ENCODE measurements around the gene DCAF7. TPM values are rescaled to one million over a fixed set of nuclear protein-coding genes. Genes with fewer than 3 reads are reported as not detected.

Gene DCAF7
- polyA plus RNA-seq, 3 donors, result 41.9 to 89.4 (median 58.1) TPM

- peaks cover 4% of the 10 kb centered on the region for H3K4me1 Mint-ChIP-seq
- H4K20me1 ChIP-seq (ENCODE audit: insufficient read depth, low read length), result no peaks in the 10 kb centered on the region
- peak overlapping the region in 1 of 7 donors; percentile 55 for H3K27ac Mint-ChIP-seq
- no peaks in the 10 kb centered on the region for H3K4me1 ChIP-seq (ENCODE audit: control insufficient read depth in 1 of 2, insufficient read depth in 2 of 2, low read length in 2 of 2)
- H3K27me3 Mint-ChIP-seq (ENCODE audit: low read depth in 3 of 3), result peaks cover 23 to 29% (median 24%) of the 10 kb centered on the region in 3 donors
- H3K9me3 Mint-ChIP-seq, result peaks cover 0 to 2% (median 0%) of the 10 kb centered on the region in 7 donors
- peaks cover 0 to 7% of the 10 kb centered on the region in 2 donors for H3K9me3 ChIP-seq (replicated peaks in 1 of 2; ENCODE audit: control insufficient read depth in 1 of 2, insufficient read depth in 1 of 2, low read length in 2 of 2)
- no peak overlapping the region for H3K4me2 ChIP-seq (replicated peaks; ENCODE audit: extremely low read depth, low read length, poor library complexity, severe bottlenecking)
- no peak overlapping the region for H3K4me3 ChIP-seq (replicated peaks in 1 of 3; ENCODE audit: low read depth in 2 of 3, low read length in 3 of 3)
- WGBS (ENCODE audit: insufficient coverage), result 95% methylated on average over 17 of the region's 17 CpGs
- no peak overlapping the region for H3K4me3 Mint-ChIP-seq
- peaks cover 8 to 23% of the 10 kb centered on the region in 2 donors for H3K27me3 ChIP-seq (ENCODE audit: control insufficient read depth in 2 of 2, insufficient read depth in 2 of 2, low read length in 2 of 2)
- TF ChIP-seq, protein P1, sequence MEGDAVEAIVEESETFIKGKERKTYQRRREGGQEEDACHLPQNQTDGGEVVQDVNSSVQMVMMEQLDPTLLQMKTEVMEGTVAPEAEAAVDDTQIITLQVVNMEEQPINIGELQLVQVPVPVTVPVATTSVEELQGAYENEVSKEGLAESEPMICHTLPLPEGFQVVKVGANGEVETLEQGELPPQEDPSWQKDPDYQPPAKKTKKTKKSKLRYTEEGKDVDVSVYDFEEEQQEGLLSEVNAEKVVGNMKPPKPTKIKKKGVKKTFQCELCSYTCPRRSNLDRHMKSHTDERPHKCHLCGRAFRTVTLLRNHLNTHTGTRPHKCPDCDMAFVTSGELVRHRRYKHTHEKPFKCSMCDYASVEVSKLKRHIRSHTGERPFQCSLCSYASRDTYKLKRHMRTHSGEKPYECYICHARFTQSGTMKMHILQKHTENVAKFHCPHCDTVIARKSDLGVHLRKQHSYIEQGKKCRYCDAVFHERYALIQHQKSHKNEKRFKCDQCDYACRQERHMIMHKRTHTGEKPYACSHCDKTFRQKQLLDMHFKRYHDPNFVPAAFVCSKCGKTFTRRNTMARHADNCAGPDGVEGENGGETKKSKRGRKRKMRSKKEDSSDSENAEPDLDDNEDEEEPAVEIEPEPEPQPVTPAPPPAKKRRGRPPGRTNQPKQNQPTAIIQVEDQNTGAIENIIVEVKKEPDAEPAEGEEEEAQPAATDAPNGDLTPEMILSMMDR (IDR thresholded peaks at IDR 0.05), result no peak
- DNase-seq, result no peak
- intact Hi-C loops (cut with micrococcal nuclease), result no loop called here
- H2AFZ ChIP-seq (ENCODE audit: insufficient read depth, low read depth, low read length, poor library complexity, severe bottlenecking), result no peak overlapping the region
- H3K36me3 Mint-ChIP-seq, result no peaks in the 10 kb centered on the region
- no peaks in the 10 kb centered on the region for H3K79me2 ChIP-seq (ENCODE audit: insufficient read depth, low read length)
- no peak overlapping the region for H3K27ac ChIP-seq (ENCODE audit: low read depth in 1 of 2, low read length in 2 of 2)
- no peak overlapping the region for H3K9ac ChIP-seq (ENCODE audit: insufficient read depth, low read length, poor library complexity, severe bottlenecking)
- H3K36me3 ChIP-seq (replicated peaks in 1 of 2; ENCODE audit: control insufficient read depth in 1 of 2, insufficient read depth in 2 of 2, low read length in 2 of 2), result no peaks in the 10 kb centered on the region
Observed at GRCh38 chr17:63534078-63534570, 16.2 kb upstream of the DCAF7 start.

GRCh38 chr17:63534816-63535455 is 15.3 kb upstream of the DCAF7 start:
- DNase-seq, result no peak
- H3K9me3 ChIP-seq (replicated peaks in 1 of 2; ENCODE audit: control insufficient read depth in 1 of 2, insufficient read depth in 1 of 2, low read length in 2 of 2), result peaks cover 0 to 7% of the 10 kb centered on the region in 2 donors
- H3K27me3 ChIP-seq (ENCODE audit: control insufficient read depth in 2 of 2, insufficient read depth in 2 of 2, low read length in 2 of 2), result peaks cover 8 to 31% of the 10 kb centered on the region in 2 donors
- no peak overlapping the region for H3K4me2 ChIP-seq (replicated peaks; ENCODE audit: extremely low read depth, low read length, poor library complexity, severe bottlenecking)
- H3K9ac ChIP-seq (ENCODE audit: insufficient read depth, low read length, poor library complexity, severe bottlenecking), result no peak overlapping the region
- no peaks in the 10 kb centered on the region for H3K4me1 ChIP-seq (ENCODE audit: control insufficient read depth in 1 of 2, insufficient read depth in 2 of 2, low read length in 2 of 2)
- H3K27me3 Mint-ChIP-seq (ENCODE audit: low read depth in 3 of 3), result peaks cover 25 to 36% (median 30%) of the 10 kb centered on the region in 3 donors
- 95% methylated on average over 13 of the region's 13 CpGs for WGBS (ENCODE audit: insufficient coverage)
- no peaks in the 10 kb centered on the region for H3K36me3 ChIP-seq (replicated peaks in 1 of 2; ENCODE audit: control insufficient read depth in 1 of 2, insufficient read depth in 2 of 2, low read length in 2 of 2)
- H3K9me3 Mint-ChIP-seq, result peaks cover 0 to 4% (median 0%) of the 10 kb centered on the region in 7 donors
- H3K79me2 ChIP-seq (ENCODE audit: insufficient read depth, low read length), result no peaks in the 10 kb centered on the region
- intact Hi-C loops (cut with micrococcal nuclease), result no loop called here
- TF ChIP-seq, protein P1 (IDR thresholded peaks at IDR 0.05), result no peak
- no peak overlapping the region for H3K4me3 Mint-ChIP-seq
- H3K27ac Mint-ChIP-seq, result no peak overlapping the region
- H3K4me1 Mint-ChIP-seq, result peaks cover 4% of the 10 kb centered on the region
- H3K36me3 Mint-ChIP-seq, result no peaks in the 10 kb centered on the region
- H4K20me1 ChIP-seq (ENCODE audit: insufficient read depth, low read length), result no peaks in the 10 kb centered on the region
- no peak overlapping the region for H2AFZ ChIP-seq (ENCODE audit: insufficient read depth, low read depth, low read length, poor library complexity, severe bottlenecking)
- no peak overlapping the region for H3K27ac ChIP-seq (ENCODE audit: low read depth in 1 of 2, low read length in 2 of 2)
- H3K4me3 ChIP-seq (replicated peaks in 1 of 3; ENCODE audit: low read depth in 2 of 3, low read length in 3 of 3), result no peak overlapping the region

Data from CD14-positive monocyte (primary cell).